Stimulated activated effector memory CD8-positive, alpha-beta T cell treated with anti-CD3 and anti-CD28 coated beads, Interleukin-12 subunit alpha, Interleukin-12 subunit beta, amount 100 ng/mL, for 72 hours (primary cell): Measurements from ENCODE around the gene TUBB4A.
"Not testable (repeated sequence)": the region's sequence is repeated elsewhere in the genome, so short reads cannot be mapped to it uniquely, and the experiment has no call there.

Experiments used
- ATAC-seq: fragments of 150-1000 bp; cut with Tn5 transposase; 2 replicates; pipeline ENCODE4 v1.10.0; 2021
- DNase-seq, 2 donors: peaks; one replicate each; pipeline ENCODE4 v3.0.0; 2021 to 2022; ENCODE audit warnings: low spot score in 2 of 2
- H3K27ac Mint-ChIP-seq: one replicate; pipeline ENCODE4 v1.8.0; 2022; ENCODE audit warnings: mild to moderate bottlenecking, mixed read lengths
- H3K36me3 Mint-ChIP-seq: one replicate; pipeline ENCODE4 v1.8.0; 2022; ENCODE audit warnings: mild to moderate bottlenecking, mixed read lengths
- H3K4me1 Mint-ChIP-seq: one replicate; pipeline ENCODE4 v1.8.0; 2022; ENCODE audit warnings: mixed read lengths
- H3K4me3 Mint-ChIP-seq: one replicate; pipeline ENCODE4 v1.8.0; 2022; ENCODE audit warnings: mild to moderate bottlenecking, mixed read lengths
- H3K9me3 Mint-ChIP-seq: one replicate; pipeline ENCODE4 v1.8.0; 2022; ENCODE audit warnings: mixed read lengths

TUBB4A gene

GRCh38 chr19:6514089-6514488 is 12.0 kb upstream of the TUBB4A start:
- no peaks in the 10 kb centered on the region for H3K9me3 Mint-ChIP-seq
- peaks cover 18% of the 10 kb centered on the region for H3K36me3 Mint-ChIP-seq
- ATAC-seq (no peak), DNase-seq (no peak)
- peaks cover 42% of the 10 kb centered on the region for H3K4me1 Mint-ChIP-seq
- H3K27ac Mint-ChIP-seq, result no peak overlapping the region
- no peak overlapping the region for H3K4me3 Mint-ChIP-seq

DNA sequence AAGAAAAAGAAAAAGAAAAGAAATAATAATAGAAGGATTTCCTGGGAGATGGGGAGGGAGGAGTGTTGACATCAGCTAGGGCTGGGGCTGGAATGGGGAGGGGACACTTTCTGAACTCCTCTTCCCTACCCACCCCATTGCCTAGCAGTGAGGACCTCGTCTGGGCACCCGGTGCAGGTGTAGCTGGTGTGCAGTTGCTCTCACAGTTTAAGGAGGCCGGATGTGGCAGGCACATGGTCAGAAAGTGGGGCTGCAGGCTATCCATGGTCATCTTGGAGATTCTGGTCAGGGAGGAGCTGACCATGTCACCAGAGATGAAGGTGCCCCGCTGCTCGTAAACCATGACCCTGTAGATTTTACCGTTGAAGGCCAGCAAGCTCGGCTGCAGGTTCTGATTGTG is 8.5 kb upstream of the TUBB4A start:
- Mint-ChIP-seq H3K36me3 (no peaks in the 10 kb centered on the region), H3K4me3 (no peak overlapping the region), H3K27ac (no peak overlapping the region), H3K9me3 (no peaks in the 10 kb centered on the region), H3K4me1 (peaks cover 8% of the 10 kb centered on the region)
- ATAC-seq (no peak), DNase-seq (no peak)

GRCh38 chr19:6509118-6509971 is 7.2 kb upstream of the TUBB4A start:
- Mint-ChIP-seq H3K27ac (no peak overlapping the region), H3K9me3 (no peaks in the 10 kb centered on the region), H3K4me1 (no peaks in the 10 kb centered on the region), H3K36me3 (no peaks in the 10 kb centered on the region), H3K4me3 (no peak overlapping the region)
- DNase-seq (no peak), ATAC-seq (no peak)

GRCh38 chr19:6508028-6508771 is 6.1 kb upstream of the TUBB4A start:
- H3K4me3 Mint-ChIP-seq, DNase-seq, H3K4me1 Mint-ChIP-seq, H3K9me3 Mint-ChIP-seq, H3K36me3 Mint-ChIP-seq, H3K27ac Mint-ChIP-seq, ATAC-seq: not testable (repeated sequence)

GRCh38 chr19:6503407-6504201 is 1.5 kb upstream of the TUBB4A start:
- Mint-ChIP-seq H3K4me1 (peaks cover 7% of the 10 kb centered on the region), H3K36me3 (peaks cover 7% of the 10 kb centered on the region), H3K27ac (no peak overlapping the region), H3K4me3 (peak overlapping the region; percentile 85), H3K9me3 (no peaks in the 10 kb centered on the region)
- ATAC-seq, result no peak
- DNase-seq, result no peak

- no peaks in the 10 kb centered on the region for H3K9me3 Mint-ChIP-seq
- H3K4me1 Mint-ChIP-seq, result peaks cover 7% of the 10 kb centered on the region
- H3K36me3 Mint-ChIP-seq, result peaks cover 7% of the 10 kb centered on the region
- H3K27ac Mint-ChIP-seq, result peak overlapping the region; percentile 75
- H3K4me3 Mint-ChIP-seq, result peak overlapping the region; percentile 85
- DNase-seq (no peak), ATAC-seq (no peak)
Observed at GRCh38 chr19:6500837-6501739, 1.0 kb downstream of the TUBB4A start.

DNA sequence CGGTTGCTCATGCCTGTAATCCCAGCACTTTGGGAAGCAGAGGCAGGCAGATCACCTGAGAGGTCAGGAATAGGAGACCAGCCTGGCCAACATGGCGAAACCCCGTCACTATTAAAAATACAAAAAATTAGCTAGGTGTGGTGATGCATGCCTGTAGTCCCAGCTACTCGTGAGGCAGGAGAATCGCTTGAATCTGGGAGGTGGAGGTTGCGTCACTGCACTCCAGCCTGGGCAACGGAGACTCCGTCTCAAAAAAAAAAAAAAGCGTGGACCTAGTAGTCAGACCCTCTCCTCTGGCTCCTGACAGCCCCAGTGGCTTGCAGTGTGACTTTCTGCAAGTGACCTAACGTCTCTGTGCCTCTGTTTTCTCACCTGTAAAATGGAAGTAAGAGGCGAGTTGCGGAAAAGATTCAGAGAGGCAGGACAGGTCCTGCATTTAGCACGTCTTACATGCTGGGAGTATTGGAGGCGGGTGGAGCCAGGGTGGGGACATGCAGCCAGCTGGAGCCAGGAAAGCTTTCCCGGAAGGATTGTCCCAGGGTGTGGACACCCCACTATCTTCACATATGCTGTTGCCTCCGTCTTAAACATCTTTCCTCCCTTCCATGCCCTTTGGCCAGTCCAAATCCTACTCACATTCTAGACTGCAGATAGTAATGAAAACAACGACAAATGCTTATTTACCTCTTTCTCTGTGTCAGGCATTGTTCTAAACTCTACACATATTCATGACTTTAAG is 2.9 kb downstream of the TUBB4A start:
- peaks cover 7% of the 10 kb centered on the region for H3K36me3 Mint-ChIP-seq
- no peak overlapping the region for H3K4me3 Mint-ChIP-seq
- H3K9me3 Mint-ChIP-seq, result no peaks in the 10 kb centered on the region
- ATAC-seq (no peak), DNase-seq (no peak)
- no peak overlapping the region for H3K27ac Mint-ChIP-seq
- peaks cover 7% of the 10 kb centered on the region for H3K4me1 Mint-ChIP-seq

GRCh38 chr19:6498294-6499036 is 3.6 kb downstream of the TUBB4A start:
- Mint-ChIP-seq H3K36me3 (peaks cover 2% of the 10 kb centered on the region), H3K27ac (peak overlapping the region; percentile 48), H3K9me3 (no peaks in the 10 kb centered on the region), H3K4me1 (peaks cover 7% of the 10 kb centered on the region), H3K4me3 (no peak overlapping the region)
- ATAC-seq, result no peak
- no peak for DNase-seq

- ATAC-seq (no peak), DNase-seq (no peak)
- Mint-ChIP-seq H3K4me3 (no peak overlapping the region), H3K9me3 (peaks cover 4% of the 10 kb centered on the region), H3K36me3 (no peaks in the 10 kb centered on the region), H3K27ac (no peak overlapping the region), H3K4me1 (peaks cover 9% of the 10 kb centered on the region)
Observed at GRCh38 chr19:6495947-6496346, 6.2 kb downstream of the TUBB4A start.

- H3K4me3 Mint-ChIP-seq, result no peak overlapping the region
- peaks cover 4% of the 10 kb centered on the region for H3K9me3 Mint-ChIP-seq
- no peak overlapping the region for H3K27ac Mint-ChIP-seq
- DNase-seq (no peak), ATAC-seq (no peak)
- peaks cover 20% of the 10 kb centered on the region for H3K4me1 Mint-ChIP-seq
- no peaks in the 10 kb centered on the region for H3K36me3 Mint-ChIP-seq
Observed at GRCh38 chr19:6494438-6495036, 7.6 kb downstream of the TUBB4A start.

- Mint-ChIP-seq H3K4me3 (no peak overlapping the region), H3K4me1 (peaks cover 25% of the 10 kb centered on the region), H3K9me3 (peaks cover 4% of the 10 kb centered on the region), H3K27ac (peak overlapping the region; percentile 32), H3K36me3 (no peaks in the 10 kb centered on the region)
- DNase-seq, result no peak
- peak; percentile 54 for ATAC-seq
Observed at GRCh38 chr19:6491802-6492592, 10.1 kb downstream of the TUBB4A start.

- Mint-ChIP-seq H3K4me1 (peaks cover 25% of the 10 kb centered on the region), H3K36me3 (no peaks in the 10 kb centered on the region), H3K4me3 (peak overlapping the region; percentile 73), H3K9me3 (peaks cover 4% of the 10 kb centered on the region), H3K27ac (peak overlapping the region; percentile 85)
- DNase-seq (no peak), ATAC-seq (no peak)
Observed at GRCh38 chr19:6490134-6490533, 12.0 kb downstream of the TUBB4A start.
